Hematopoietic multipotent progenitor cell treated with erythropoietin and hydrocortisone succinate and interleukin-3 and kit ligand, for 17 days (in vitro differentiated cells): Measurements from ENCODE around the gene DNAJC3.
"Not testable (repeated sequence)": the region's sequence is repeated elsewhere in the genome, so short reads cannot be mapped to it uniquely, and the experiment has no call there.

ENCODE experiments used
- DNase-seq: peaks from one replicate; pipeline ENCODE4 v3.0.0-alpha.2; 2015; ENCODE audit warnings: low spot score

DNAJC3 gene

DNA sequence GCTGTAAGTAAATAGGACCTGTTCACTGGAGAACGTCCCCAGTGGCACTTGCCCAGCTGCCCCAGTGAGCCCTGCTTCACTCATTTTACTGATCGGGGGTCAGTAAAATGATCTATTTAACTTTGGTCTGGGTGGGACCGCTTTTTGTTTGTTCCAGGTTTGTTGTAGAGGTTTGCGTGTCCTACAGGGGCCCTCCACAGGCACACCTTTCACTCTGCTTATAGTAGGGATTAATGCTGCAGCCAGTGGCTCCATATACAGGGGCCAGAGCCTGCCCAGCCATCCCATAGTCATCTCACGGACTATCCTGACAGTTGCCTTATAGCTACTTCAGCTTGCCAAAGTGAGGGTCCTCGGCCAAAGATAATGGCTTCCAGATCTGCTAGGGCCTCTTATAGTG lies 104.1 kb downstream of the DNAJC3 start:
- DNase-seq: no peak

DNA sequence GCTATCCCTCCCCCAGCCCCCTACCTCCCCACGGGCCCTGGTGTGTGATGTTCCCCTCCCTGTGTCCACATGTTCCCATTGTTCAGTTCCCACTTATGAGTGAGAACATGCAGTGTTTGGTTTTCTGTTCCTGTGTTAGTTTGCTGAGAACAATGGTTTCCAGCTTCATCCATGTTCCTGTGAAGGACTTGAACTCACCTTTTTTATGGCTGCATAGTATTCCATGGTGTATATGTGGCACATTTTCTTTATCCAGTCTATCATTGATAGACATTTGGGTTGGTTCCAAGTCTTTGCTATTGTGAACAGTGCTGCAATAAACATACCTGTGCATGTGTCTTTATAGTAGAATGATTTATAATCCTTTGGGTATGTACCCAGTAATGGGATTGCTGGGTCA lies 105.0 kb downstream of the DNAJC3 start:
- DNase-seq: not testable (repeated sequence)

DNA sequence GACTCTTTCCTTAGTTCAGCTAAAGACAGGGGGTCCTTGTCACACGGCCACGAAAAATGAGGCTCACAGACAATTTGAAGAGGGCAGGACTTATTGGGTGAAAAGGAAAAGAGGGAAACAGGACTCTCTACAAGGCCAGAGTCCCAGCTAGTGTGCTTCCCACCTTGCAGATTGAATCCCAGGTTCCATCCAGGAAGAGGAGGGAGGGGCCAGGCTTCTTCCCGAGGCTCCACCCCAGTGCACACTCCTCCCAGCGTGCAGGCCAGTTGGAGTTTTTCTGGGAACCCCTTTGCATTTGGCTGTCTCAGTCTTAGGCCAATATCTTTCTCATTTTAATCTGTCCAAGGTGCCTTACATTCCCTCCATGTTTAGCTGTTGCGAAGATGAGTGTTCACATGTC lies 106.8 kb downstream of the DNAJC3 start:
- DNase-seq: no peak

DNA sequence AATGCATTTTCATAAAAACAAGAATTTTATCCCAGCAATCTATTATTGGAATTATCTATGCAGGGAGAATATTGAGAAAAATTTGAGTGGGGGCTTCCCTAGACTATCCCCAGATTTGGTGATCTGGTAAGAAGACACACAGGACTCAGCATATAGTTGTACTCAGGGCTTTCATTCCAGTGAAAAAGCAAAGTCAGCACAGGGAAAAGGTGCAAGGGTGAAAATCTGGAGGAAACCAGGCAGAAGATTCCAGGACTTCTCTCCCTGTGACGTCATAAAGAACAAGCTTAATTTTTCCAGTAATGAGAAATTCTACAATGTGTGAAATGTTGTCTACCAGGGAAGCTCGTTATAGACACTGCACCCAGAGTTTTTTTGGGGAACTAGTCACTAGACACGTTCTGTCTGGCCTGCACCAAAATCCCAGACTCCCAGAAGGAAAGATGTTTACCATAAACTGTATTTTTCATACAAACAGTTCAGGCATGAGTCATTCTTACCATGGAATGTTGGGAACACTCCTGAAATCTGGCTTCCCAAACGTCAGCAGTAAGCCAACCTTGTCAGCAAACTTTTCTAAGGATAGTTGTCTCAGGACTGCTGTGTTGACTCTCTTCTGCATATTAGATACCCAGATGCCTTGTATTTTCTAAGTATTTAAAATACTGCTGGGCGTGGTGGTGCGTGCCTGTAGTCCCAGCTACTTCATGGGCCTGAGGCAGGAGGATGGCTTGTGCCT lies 107.4 kb downstream of the DNAJC3 start:
- DNase-seq: no peak

DNA sequence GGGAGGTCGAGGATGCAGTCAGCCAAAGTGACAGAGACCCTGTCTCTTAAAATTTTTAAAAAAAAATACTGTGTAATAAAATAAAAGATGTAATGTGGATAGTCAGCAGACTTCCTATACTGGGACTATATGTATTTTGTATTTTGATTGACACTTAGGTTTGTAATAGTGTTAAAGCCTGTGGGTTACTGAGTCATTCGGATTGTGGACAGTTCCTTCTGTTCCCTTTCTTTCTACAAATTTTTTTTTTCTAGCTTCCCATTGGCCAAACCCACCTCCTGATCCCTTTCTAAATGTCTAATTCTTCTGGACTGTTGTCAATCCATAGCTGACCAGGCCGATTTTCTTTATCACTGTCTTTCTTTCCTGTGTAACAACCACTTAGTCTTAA lies 108.0 kb downstream of the DNAJC3 start:
- DNase-seq: no peak

DNA sequence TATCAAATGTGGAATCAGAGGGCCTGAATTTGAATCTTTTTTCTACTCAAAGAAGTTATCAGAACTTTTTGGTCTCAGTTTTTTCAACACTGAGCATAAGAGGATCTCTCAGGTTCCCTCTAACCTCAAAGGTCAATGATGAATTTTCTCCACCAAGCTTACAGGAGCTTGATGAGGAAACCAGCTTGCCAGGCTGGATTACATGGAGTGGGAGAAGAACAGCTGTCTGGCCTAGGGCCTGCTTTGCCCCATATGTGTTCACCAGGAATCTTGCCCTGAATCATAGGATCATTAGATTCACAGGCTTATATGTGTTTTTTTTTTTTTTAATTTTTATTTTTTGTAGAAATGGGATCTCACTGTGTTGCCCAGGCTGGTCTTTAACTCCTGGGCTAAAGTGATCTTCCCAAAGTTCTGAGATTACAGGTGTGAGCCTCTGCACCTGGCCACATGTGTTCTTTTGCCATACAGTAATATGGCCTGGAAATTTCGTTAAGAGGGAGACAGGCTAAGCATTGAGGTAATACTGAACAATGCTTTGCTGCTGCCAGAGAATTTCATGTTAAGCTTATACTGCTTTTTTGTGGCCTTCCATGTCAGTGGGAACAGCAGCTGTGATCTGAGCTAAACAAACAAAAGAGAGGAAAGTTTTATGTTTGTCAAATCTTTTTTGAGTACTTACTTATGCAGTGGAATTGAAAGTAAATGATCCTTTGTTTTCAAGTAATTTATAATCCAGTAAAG lies 110.6 kb downstream of the DNAJC3 start:
- no peak for DNase-seq

DNA sequence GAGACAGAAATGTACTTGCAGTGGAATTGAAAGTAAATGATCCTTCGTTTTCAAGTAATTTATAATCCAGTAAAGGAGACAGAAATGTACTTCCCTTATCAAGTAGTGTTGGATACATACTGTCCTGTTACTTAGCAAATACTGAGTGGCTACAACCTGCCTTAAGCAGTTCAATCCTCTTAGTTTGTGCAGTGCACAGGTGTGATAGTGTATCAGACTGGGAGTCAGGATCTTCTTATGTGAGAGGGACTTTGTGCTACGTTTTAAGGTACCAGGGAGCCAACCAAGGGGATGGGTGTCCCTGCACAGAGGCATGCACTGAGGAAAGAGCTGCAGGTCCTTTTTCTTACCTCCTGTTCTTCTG lies 111.1 kb downstream of the DNAJC3 start:
- no peak for DNase-seq

DNA sequence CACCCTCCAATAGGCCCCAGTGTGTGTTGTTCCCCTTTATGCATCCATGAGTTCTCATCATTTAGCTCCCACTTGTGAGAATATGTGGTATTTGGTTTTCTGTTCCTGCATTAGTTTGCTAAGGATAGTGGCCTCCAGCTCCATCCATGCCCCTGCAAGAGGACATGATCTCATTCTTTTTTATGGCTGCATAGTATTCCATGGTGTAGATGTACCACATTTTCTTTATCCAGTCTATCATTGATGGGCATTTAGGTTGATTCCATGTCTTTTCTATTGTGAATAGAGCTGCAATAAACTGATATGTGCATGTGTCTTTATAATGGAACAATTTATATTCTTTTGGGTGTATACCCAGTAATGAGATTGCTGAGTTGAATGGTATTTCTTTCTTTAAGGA lies 112.4 kb downstream of the DNAJC3 start:
- DNase-seq: not testable (repeated sequence)

DNA sequence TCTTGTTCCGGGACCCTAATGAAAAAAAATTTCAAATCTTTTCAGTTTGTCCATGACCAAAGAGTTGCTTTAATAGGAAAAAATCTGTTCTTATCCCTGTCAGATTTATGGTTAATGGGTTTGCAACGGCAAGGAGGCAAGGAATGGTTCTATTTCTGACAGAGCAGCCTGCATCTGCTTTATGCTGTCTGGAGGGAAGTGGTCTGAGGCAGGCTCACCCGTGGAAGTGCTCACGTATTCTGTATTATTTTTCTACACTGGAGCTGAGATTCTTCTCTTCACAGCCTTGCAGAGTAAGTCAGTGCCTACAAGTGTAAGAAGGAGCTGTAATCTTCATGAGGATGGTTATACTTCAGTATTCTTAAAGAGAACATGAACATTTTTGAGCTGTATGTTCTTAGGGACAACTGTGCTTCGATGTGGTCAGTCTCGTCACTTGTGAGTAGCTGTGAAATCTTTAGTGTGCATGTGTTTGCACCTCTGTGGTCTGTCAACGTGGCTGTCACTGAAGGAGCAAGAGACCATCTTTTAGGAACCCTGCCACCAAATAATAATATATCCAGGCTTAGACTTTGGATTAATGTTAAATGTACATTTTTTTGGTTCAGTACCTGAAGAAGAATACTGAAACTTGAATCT lies 114.3 kb downstream of the DNAJC3 start:
- no peak for DNase-seq

DNA sequence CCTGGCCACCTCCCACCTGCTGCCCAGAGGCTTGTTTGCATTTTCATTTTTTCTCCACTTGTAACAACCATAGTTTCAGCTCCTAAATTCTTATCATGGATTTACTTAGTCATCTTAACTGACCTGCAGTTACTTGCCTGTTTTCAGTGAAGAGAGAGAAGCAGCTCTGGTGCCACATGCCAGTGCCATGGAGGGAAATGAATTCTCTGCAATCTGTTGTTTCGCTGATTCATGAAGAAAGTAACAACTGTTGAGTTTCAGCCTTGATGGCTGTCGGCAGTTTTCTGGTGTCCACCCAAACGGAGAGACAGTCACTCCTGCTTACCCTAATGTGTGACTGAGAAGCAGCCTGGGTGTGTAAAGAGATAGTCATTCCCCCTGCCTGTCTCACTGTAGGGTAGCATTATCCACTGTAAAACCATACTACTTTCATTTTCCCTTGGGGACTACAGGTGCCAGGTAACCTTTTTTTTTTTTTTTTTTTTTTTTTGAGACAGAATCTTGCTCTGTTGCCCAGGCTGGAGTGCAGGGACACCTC lies 116.1 kb downstream of the DNAJC3 start:
- no peak for DNase-seq

DNA sequence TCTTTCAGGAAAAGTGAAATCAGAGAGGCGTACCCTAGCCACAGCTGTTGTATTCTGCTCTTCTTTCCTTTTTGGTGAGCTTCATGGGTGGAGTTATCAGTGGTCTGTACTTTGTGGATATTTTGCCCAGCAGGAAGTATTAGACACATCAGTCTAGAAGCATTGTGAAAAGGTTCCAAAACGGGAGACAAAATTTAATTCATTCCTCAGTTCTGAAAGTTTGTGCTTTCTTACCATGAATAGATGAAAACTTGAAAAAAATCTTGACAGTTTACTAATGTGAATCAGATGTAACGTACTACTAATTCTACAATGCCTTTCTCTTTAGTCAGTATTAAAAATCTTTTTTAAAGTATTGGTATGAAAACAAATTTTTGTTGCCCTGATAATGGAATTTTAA lies 116.8 kb downstream of the DNAJC3 start:
- DNase-seq: no peak

DNA sequence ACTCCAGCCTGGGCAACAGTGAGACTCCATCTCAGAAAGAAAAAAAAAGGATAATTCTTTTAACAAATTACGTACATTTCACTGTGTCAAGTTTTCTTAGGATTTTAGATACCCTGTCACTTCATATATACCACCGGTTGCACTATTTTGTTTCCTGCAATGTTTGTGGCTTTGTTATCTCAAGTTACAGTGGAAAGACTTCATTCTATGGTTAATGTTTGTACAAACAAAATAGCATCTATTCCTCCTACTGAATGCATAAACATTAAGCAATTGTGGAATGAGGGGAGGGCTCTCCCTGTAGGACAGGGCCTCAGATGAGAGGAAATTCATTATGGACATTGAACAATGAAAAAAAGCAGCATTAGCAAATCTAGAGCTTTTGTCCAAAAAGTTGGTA lies 120.1 kb downstream of the DNAJC3 start:
- no peak for DNase-seq

DNA sequence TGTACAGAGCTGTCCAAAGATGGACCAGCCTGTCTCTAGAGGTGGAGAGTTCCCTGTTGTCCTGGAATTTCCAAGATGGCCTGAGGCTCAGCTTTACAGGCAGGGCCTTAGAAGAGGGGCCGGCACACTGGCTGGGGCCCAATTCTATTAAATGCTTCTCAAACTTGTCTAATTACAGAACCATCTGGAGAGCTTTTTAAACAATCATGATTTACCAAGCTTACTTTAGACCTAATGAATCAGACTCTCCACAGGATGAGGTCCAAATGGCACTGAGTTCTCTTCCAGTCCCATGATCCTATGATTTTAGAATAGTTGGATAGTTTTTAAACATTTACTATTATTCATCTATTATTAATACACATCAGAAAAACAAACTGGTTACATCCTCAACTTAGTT lies 123.5 kb downstream of the DNAJC3 start:
- no peak for DNase-seq

DNA sequence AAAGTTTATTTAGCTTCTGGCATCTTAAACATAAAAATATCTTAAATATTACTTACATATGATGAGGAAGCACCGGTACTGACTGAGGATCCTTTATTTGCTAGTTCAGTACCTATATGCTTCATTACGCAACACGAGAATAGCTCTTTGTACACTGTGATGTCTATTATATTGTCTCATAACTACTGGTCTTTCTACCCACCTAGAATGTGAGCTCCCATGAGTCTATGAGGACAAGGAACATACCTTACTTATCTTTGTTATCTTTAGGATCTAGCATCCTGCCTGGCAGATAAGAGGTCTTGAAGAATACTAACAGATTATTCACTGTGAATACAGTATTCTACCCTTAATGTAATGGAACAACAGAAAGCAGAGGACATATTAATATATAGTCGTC lies 124.9 kb downstream of the DNAJC3 start:
- DNase-seq: no peak

DNA sequence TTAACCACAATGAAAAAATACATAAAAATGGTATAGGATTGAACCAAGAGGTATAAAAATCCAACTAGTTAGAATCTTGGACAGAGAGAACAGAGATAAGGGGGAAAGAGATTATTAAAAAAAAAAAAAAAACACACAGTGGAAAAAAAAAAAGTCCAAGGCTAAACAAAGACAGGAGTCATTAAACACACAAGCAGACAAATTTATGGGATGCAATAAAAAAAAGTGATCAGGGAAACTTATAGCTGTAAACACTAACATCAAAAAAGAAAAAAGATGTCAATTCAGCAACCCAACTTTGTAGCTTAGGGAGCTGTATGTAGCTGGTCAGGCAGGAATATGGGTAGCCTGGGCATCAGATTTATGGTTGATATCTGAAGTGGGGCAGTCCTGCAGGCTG lies 129.0 kb downstream of the DNAJC3 start:
- DNase-seq: no peak

DNA sequence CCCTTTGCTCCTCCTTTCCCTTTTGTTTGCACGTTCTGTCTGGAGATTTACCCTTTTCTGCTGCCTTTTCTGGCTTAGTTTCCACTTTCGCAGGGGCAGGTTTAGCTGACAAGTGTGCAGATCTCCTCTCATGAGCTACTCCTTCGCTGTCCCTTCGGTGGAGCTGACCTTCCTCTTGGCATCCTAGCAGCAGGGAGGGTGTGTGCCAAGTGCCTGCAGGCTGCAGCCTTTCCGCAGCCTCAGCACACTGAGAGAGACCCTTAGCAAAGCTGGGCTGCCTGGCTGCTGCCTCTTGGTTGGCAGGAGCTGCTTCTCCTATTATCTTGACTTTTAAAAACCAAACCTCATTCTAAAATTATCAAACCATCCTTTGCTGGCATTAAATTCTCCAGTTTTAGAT lies 132.5 kb downstream of the DNAJC3 start:
- no peak for DNase-seq

DNA sequence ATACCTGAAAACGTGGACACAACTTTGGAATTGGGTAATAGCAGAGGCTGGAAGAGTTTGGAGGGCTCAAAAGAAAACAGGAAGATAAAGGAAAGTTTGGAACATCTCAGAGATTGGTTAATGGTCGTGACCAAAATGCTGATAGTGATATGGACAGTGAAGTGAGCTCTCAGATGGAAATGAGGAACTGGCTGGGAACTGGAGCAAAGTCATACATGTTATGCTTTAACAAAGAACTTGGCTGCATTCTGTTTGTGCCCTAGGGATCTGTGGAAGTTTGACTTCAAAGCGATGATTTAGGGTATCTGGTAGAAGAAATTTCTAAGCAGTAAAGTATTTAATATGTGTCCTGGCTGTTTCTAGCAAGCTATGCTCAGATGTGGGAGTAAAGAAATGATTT lies 136.2 kb downstream of the DNAJC3 start:
- no peak for DNase-seq

DNA sequence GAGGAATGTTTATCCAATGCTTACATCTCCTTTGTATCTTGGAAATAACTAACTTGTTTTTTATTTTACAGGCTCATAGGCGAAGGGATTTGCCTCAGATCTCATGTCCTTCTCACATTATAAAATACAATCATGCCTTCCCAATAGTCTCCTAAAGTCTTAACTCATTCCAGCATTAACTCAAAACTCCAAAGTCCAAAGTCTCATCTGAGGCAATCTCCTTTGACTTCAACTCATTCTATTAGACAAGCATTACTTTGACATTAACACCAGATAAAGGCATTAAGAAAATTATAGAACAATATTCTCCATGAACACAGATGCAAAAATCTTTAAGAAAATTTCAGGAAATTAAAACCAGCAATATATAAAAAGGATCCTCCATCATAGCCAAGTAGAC lies 137.6 kb downstream of the DNAJC3 start:
- no peak for DNase-seq

DNA sequence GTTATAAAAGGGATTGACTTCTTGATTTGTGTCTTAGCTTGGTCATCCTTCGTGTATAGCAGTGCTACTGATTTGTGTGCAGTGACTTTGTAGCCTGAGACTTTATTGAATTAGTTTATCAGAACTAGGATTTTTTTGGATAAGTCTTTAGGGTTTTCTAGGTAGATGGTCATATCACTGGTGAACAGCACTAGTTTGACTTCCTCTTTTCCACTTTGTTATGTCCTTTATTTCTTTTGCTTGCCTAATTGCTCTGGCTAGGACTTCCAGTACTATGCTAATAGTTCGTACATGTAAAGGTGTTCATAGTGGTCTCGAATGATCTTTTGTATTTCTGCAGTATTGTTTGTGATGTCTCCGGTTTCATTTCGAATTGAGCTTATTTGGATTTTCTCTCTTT lies 145.4 kb downstream of the DNAJC3 start:
- DNase-seq: no peak

DNA sequence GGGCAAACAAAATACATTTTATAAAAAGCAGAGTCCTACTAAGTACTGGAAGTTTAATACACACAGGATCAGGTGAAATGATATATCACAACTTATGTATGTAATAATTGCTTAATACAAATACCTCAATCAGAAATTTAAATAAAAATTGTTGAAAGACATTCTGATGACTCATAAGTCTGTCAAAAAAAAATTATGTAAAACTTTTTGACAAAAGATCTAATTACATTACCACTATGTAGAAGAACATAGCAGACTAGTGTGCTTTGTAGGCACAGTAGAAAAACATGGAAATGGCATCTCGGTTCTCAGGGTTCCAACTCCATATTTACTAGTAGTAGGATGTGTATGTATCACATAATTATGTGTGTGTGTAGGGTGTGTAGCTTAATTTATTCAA lies 156.2 kb downstream of the DNAJC3 start:
- DNase-seq: no peak

DNA sequence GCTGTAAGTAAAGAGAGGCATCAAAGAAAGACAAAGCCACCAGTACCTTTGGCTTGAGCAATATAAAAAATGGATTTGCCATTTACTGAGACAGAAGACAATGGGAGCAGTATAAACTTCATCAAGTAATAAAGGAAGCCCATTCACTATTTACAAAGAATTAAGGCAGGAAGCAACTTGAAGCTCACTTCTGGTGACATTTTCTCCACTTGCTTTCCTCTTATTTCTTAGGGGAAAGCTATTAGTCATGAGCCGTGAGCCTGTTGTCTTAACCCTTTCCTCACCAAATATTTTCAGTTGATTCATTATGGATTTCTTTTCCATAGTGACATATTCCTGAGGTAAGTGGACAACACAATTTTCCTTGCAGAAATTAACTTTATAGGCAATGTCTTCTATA lies 156.8 kb downstream of the DNAJC3 start:
- DNase-seq: no peak

DNA sequence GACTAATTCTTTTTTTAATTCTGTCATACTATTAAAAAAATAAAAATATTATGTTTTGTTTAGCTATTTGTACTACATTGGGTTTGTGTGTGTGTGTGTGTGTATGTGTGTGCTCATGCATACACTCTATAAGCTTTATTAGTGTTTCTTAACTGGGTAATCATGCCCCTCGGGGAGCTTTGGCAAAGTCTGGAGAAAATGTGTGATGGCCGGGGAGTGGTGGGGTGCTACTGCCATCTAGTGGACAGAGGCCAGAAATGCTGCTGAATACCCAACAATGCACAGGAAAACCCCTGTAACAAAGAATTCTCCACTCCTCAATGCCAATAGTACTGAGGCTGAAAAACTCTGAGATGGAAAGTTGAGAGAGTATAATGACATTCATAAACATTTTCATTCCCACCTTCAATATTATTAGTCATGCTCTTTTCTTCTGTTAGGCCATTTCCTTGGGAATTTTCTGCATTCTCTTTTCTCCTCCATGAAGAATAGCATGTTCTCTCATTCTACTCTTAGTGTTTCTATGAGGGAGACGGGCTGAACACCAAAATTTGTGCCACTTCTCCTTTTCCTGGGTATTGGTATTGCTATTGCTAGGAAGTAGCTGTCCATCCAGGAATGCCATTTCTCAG lies 157.3 kb downstream of the DNAJC3 start:
- peak; percentile 77 for DNase-seq

DNA sequence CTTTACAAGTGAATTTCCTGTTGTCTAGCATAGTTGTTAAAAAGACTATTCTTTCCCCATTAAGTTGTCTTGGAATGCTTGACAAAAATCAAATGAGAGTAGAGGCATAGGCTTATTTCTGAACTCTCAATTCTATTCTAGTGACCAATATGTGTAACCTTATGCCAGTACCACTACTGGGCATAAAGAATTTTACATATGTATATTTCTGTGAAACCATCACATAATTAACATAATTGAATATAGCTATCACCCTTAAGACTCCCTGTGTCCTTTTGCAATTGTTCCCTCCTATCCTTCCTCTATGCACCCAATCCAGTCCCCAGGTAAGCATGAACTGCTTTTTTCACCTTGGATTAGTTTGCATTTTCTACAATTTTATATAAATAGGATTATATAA lies 165.0 kb downstream of the DNAJC3 start:
- DNase-seq: no peak
